Measurements from ENCODE around the gene DLEC1. TPM values are rescaled to one million over a fixed set of nuclear protein-coding genes. Genes with fewer than 3 reads are reported as not detected.
A peak's percentile ranks its signal among the peaks of the same experiment; 100 is the strongest.

Gene DLEC1
- total and polyA plus RNA-seq, 2 donors from 2014 or later = 0.52 to 3.3 TPM

- peaks cover 0 to 16% (median 3%) of the 10 kb centered on the region in 3 donors for H3K36me3 ChIP-seq (ENCODE audit: control insufficient read depth in 2 of 3, insufficient read depth in 3 of 3, low read length in 3 of 3)
- H3K9me3 ChIP-seq (ENCODE audit: control insufficient read depth in 2 of 3, insufficient read depth in 1 of 3, low read length in 3 of 3) = no peaks in the 10 kb centered on the region
- DNase-seq (peak in 1 of 5 donors; percentile 75), FAIRE-seq (no peak)
- no peak overlapping the region for H3K27ac ChIP-seq (ENCODE audit: low read depth in 2 of 2, low read length in 2 of 2)
- TF ChIP-seq CTCF (IDR thresholded peaks at IDR 0.05; ENCODE audit: borderline replicate concordance, extremely low read depth, insufficient read depth) = no peak
- intact Hi-C loops (cut with DNase I) = no loop called here
- no peaks in the 10 kb centered on the region for H3K27me3 ChIP-seq (ENCODE audit: control insufficient read depth, insufficient read depth, low read length)
- H3K4me3 ChIP-seq (ENCODE audit: low read length in 3 of 3) = no peak overlapping the region
- peaks cover 0 to 8% (median 0%) of the 10 kb centered on the region in 3 donors for H3K4me1 ChIP-seq (ENCODE audit: control insufficient read depth in 2 of 3, insufficient read depth in 2 of 3, low read depth in 1 of 3, low read length in 3 of 3)
- no peak overlapping the region for H3K9ac ChIP-seq (ENCODE audit: low read length in 3 of 3)
Observed at GRCh38 chr3:38007754-38008090, 31.3 kb upstream of the DLEC1 start.

DNA sequence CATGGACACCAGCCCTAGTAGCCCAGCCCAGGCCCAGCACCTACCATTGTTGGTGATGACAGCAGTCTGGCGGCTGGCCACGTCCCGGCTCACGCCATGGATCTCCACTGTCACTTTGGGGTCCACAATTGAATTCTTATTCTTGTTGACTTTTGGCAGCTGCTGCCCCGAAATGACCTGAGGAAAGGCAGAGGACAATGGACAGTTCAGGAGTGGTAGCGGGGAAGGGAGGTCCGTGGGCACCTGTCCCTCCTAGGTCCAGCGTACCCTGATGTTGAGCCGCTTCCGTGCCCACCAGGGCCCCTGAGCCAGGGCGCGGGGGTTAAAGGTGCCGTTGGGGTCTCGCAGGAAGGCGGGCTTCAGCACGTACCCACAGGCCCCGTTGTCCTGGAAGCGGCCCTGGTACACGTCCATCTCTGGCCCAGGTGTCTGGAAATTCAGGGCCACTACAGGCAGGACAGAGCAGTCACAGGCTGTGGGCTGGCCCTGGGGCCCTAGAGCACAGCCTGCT, 30.8 kb upstream of the DLEC1 start:
- Histone ChIP-seq H3K27ac (ENCODE audit: low read depth in 2 of 2, low read length in 2 of 2) (no peak overlapping the region), H3K36me3 (ENCODE audit: control insufficient read depth in 2 of 3, insufficient read depth in 3 of 3, low read length in 3 of 3) (peaks cover 0 to 16% (median 3%) of the 10 kb centered on the region in 3 donors), H3K4me1 (ENCODE audit: control insufficient read depth in 2 of 3, insufficient read depth in 2 of 3, low read depth in 1 of 3, low read length in 3 of 3) (peaks cover 0 to 8% (median 0%) of the 10 kb centered on the region in 3 donors), H3K9me3 (ENCODE audit: control insufficient read depth in 2 of 3, insufficient read depth in 1 of 3, low read length in 3 of 3) (no peaks in the 10 kb centered on the region), H3K27me3 (ENCODE audit: control insufficient read depth, insufficient read depth, low read length) (no peaks in the 10 kb centered on the region), H3K9ac (ENCODE audit: low read length in 3 of 3) (no peak overlapping the region), H3K4me3 (ENCODE audit: low read length in 3 of 3) (no peak overlapping the region)
- TF ChIP-seq CTCF (IDR thresholded peaks at IDR 0.05; ENCODE audit: borderline replicate concordance, extremely low read depth, insufficient read depth) = no peak
- intact Hi-C loops (cut with DNase I) = no loop called here
- DNase-seq = peak in 1 of 5 donors; percentile 66
- FAIRE-seq = no peak

DNA sequence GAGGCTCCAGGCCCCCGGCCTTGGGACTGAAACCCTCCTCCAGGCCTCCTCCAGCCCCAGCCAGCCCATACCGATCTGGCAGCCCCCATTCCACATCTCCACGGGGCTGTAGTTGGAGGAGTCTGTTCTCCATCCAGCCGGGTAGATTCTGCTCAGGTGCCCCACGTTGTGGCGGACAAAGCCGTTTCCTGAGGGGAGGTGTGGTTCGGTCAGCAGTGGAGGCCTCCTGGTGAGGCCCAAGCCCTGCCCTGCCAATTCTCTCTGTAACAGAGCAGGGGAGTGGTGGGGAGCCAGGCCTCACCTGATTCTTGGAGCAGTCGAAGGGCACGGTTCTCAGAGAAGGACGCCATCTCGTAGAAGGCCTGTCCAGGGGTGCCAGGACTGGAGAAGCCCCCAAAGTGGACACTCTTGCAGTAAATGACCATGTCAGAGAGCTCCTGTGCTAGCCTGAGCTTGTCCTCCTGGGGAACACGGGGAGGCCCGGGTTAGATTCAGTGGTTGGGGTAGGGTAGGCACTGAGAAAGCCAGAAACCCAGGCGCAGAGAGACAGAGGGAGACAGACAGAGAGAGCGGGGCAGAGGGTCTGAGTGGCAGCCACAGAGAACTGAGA, 29.9 kb upstream of the DLEC1 start:
- FAIRE-seq (no peak), DNase-seq (peak in 1 of 5 donors; percentile 46)
- Histone ChIP-seq H3K4me1 (ENCODE audit: control insufficient read depth in 2 of 3, insufficient read depth in 2 of 3, low read depth in 1 of 3, low read length in 3 of 3) (peaks cover 0 to 8% (median 0%) of the 10 kb centered on the region in 3 donors), H3K36me3 (ENCODE audit: control insufficient read depth in 2 of 3, insufficient read depth in 3 of 3, low read length in 3 of 3) (peaks cover 0 to 16% (median 3%) of the 10 kb centered on the region in 3 donors), H3K9me3 (ENCODE audit: control insufficient read depth in 2 of 3, insufficient read depth in 1 of 3, low read length in 3 of 3) (no peaks in the 10 kb centered on the region), H3K9ac (ENCODE audit: low read length in 3 of 3) (no peak overlapping the region), H3K4me3 (ENCODE audit: low read length in 3 of 3) (no peak overlapping the region), H3K27me3 (ENCODE audit: control insufficient read depth, insufficient read depth, low read length) (no peaks in the 10 kb centered on the region), H3K27ac (ENCODE audit: low read depth in 2 of 2, low read length in 2 of 2) (no peak overlapping the region)
- no peak for TF ChIP-seq CTCF (IDR thresholded peaks at IDR 0.05; ENCODE audit: borderline replicate concordance, extremely low read depth, insufficient read depth)
- intact Hi-C loops (cut with DNase I) = no loop called here

All from kidney (tissue), 14 donors.